Panc1 (cell line): ENCODE measurements around the gene MDGA2. TPM values are rescaled to one million over a fixed set of nuclear protein-coding genes. Genes with fewer than 3 reads are reported as not detected.

Experiments
- ATAC-seq: fragments of 200-7000 bp; cut with Tn5 transposase; 2 replicates; pipeline ENCODE4 v1.9.1; 2020; ENCODE audit warnings: mild to moderate bottlenecking, moderate library complexity
- BruUV-seq: library from RNA; stranded (reverse); fragments of 400-500 nt; replicated peaks from 2 replicates; lab custom pipeline; 2021; lab: Mats Ljungman, UMichigan
- CTCF ChIA-PET: fragments of 300-600 bp; sonication (Branson Sonifier 250); formaldehyde crosslinking; loops from one replicate; lab custom pipeline; 2022; ENCODE audit warnings: antibody characterized with exemption; lab: Charles Lee
- POLR2A ChIA-PET: fragments of 300-600 bp; sonication (Branson Sonifier 250); formaldehyde crosslinking; loops from one replicate; lab custom pipeline; 2022; ENCODE audit warnings: antibody characterized with exemption; lab: Charles Lee
- DNase-seq: peaks from one replicate; pipeline ENCODE4 v3.0.0-alpha.2; 2010; ENCODE audit warnings: low read depth, low spot score
- H3K27ac ChIP-seq: 2 replicates; pipeline ENCODE4 v1.5.1; 2011; ENCODE audit warnings: mild to moderate bottlenecking, low read length, inconsistent platforms
- H3K27me3 ChIP-seq: fragments of 200-500 bp; sonication (Bioruptor generic); 2 replicates; pipeline ENCODE4 v1.6.0; 2014; ENCODE audit warnings: low read length, inconsistent platforms; ENCODE audit not compliant: control insufficient read depth, insufficient read depth
- H3K36me3 ChIP-seq: fragments of 200-500 bp; sonication (Bioruptor generic); 2 replicates; pipeline ENCODE4 v1.5.1; 2014; ENCODE audit warnings: inconsistent platforms, mild to moderate bottlenecking, low read length, moderate library complexity; ENCODE audit not compliant: control insufficient read depth, insufficient read depth
- H3K4me1 ChIP-seq: 2 replicates; pipeline ENCODE4 v1.5.1; 2011; ENCODE audit warnings: inconsistent platforms, mild to moderate bottlenecking, low read length, moderate library complexity; ENCODE audit not compliant: control insufficient read depth, insufficient read depth
- H3K4me3 ChIP-seq, 2 experiments: 2 replicates each; pipeline ENCODE4 v1.5.1; 2011 to 2012; ENCODE audit warnings: low read depth in 2 of 2, low read length in 2 of 2, mild to moderate bottlenecking in 2 of 2, inconsistent platforms in 1 of 2, moderate library complexity in 1 of 2
- H3K9me3 ChIP-seq: fragments of 200-500 bp; sonication (Bioruptor generic); 2 replicates; pipeline ENCODE4 v1.5.1; 2014; ENCODE audit warnings: low read depth, mild to moderate bottlenecking, inconsistent platforms, low read length, moderate library complexity; ENCODE audit not compliant: control insufficient read depth, insufficient read depth
- CTCF ChIP-seq: fragments of 450-650 bp; IDR thresholded peaks from 2 replicates; pipeline ENCODE4 v1.5.1; 2017; ENCODE audit warnings: mild to moderate bottlenecking
- POLR2AphosphoS5 ChIP-seq: IDR thresholded peaks from 2 replicates; pipeline ENCODE4 v1.6.1; 2012; ENCODE audit warnings: mild to moderate bottlenecking, low read depth, low read length, moderate library complexity
- SIN3A ChIP-seq: IDR thresholded peaks from 2 replicates; pipeline ENCODE4 v1.6.1; 2012; ENCODE audit warnings: low read depth, mild to moderate bottlenecking, low read length, moderate library complexity, borderline replicate concordance; ENCODE audit not compliant: insufficient read depth
- TCF7L2 ChIP-seq: IDR thresholded peaks from 2 replicates; pipeline ENCODE4 v1.6.1; 2011; ENCODE audit warnings: mild to moderate bottlenecking, low read depth, low read length, inconsistent platforms
- in situ Hi-C: cut with HindIII; loops from 2 replicates; pipeline ENCODE4 v1.10.0; 2016; ENCODE audit warnings: low sequenced_read_pairs, low pct_unique_long_range_greater_than_20kb
- intact Hi-C: fragments of 100-400 bp; cut with micrococcal nuclease; formaldehyde crosslinking; loops from one replicate; pipeline ENCODE4 v1.10.0; 2022; ENCODE audit not compliant: unreplicated experiment
- total RNA-seq: library from RNA; stranded (reverse); gene quantifications from one replicate; pipeline ENCODE4 v1.2.1, GENCODE V29; 2021; ENCODE audit not compliant: unreplicated experiment
- TF ChIP-seq, protein P1 (sequence below), 2 experiments: IDR thresholded peaks; 2 replicates each; pipeline ENCODE4 v1.6.1; 2011 to 2012; ENCODE audit warnings: low read depth in 2 of 2, control low read depth in 1 of 2, low read length in 1 of 2, mild to moderate bottlenecking in 1 of 2, moderate library complexity in 1 of 2; ENCODE audit not compliant: insufficient read depth in 1 of 2

MDGA2 gene
- total RNA-seq, 1 experiment from 2014 or later: not detected

- no peaks in the 10 kb centered on the region for H3K27me3 ChIP-seq
- H3K4me3 ChIP-seq: no peak overlapping the region
- in situ Hi-C loops: no loop called here
- no peaks in the 10 kb centered on the region for H3K36me3 ChIP-seq
- ChIA-PET POLR2A (no interaction called here), CTCF (no interaction called here)
- H3K4me1 ChIP-seq: no peaks in the 10 kb centered on the region
- TF ChIP-seq POLR2AphosphoS5 (no peak), SIN3A (no peak), TCF7L2 (no peak), CTCF (no peak)
- TF ChIP-seq, protein P1, sequence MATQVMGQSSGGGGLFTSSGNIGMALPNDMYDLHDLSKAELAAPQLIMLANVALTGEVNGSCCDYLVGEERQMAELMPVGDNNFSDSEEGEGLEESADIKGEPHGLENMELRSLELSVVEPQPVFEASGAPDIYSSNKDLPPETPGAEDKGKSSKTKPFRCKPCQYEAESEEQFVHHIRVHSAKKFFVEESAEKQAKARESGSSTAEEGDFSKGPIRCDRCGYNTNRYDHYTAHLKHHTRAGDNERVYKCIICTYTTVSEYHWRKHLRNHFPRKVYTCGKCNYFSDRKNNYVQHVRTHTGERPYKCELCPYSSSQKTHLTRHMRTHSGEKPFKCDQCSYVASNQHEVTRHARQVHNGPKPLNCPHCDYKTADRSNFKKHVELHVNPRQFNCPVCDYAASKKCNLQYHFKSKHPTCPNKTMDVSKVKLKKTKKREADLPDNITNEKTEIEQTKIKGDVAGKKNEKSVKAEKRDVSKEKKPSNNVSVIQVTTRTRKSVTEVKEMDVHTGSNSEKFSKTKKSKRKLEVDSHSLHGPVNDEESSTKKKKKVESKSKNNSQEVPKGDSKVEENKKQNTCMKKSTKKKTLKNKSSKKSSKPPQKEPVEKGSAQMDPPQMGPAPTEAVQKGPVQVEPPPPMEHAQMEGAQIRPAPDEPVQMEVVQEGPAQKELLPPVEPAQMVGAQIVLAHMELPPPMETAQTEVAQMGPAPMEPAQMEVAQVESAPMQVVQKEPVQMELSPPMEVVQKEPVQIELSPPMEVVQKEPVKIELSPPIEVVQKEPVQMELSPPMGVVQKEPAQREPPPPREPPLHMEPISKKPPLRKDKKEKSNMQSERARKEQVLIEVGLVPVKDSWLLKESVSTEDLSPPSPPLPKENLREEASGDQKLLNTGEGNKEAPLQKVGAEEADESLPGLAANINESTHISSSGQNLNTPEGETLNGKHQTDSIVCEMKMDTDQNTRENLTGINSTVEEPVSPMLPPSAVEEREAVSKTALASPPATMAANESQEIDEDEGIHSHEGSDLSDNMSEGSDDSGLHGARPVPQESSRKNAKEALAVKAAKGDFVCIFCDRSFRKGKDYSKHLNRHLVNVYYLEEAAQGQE (IDR thresholded peaks at IDR 0.05; ENCODE audit: insufficient read depth in 1 of 2, low read depth in 2 of 2, low read length in 1 of 2): no peak
- no peaks in the 10 kb centered on the region for H3K9me3 ChIP-seq
- intact Hi-C loops: no loop called here
- ATAC-seq: no peak
- no TSS peak for BruUV-seq
- DNase-seq: no peak
- H3K27ac ChIP-seq: no peak overlapping the region
Measured at GRCh38 chr14:47012533-47013280, 662.7 kb downstream of the MDGA2 start.

GRCh38 chr14:47009615-47010014 is 665.8 kb downstream of the MDGA2 start:
- no TSS peak for BruUV-seq
- no peak for TF ChIP-seq CTCF
- no peak for TF ChIP-seq TCF7L2
- no peak for TF ChIP-seq SIN3A
- no peak for TF ChIP-seq POLR2AphosphoS5
- TF ChIP-seq, protein P1 (IDR thresholded peaks at IDR 0.05; ENCODE audit: insufficient read depth in 1 of 2, low read depth in 2 of 2, low read length in 1 of 2): no peak
- ChIA-PET CTCF (no interaction called here), POLR2A (no interaction called here)
- Histone ChIP-seq H3K36me3 (no peaks in the 10 kb centered on the region), H3K9me3 (no peaks in the 10 kb centered on the region), H3K4me1 (no peaks in the 10 kb centered on the region), H3K27me3 (no peaks in the 10 kb centered on the region), H3K4me3 (no peak overlapping the region), H3K27ac (no peak overlapping the region)
- ATAC-seq (no peak), DNase-seq (no peak)
- intact Hi-C loops: no loop called here
- in situ Hi-C loops: no loop called here
